ENCODE results near the gene TRIM9.

TRIM9 gene

GRCh38 chr14:51028361-51028760 is 66.5 kb downstream of the TRIM9 start:
- no peak overlapping the region for H3K4me3 ChIP-seq (ENCODE audit: low read length)

GRCh38 chr14:51024377-51024776 is 70.5 kb downstream of the TRIM9 start:
- TF ChIP-seq CTCF (IDR thresholded peaks at IDR 0.05; ENCODE audit: insufficient read depth, low read depth, low read length, missing control alignments): no peak
- DNase-seq (ENCODE audit: low read depth): no peak
- no peak overlapping the region for H3K4me3 ChIP-seq (ENCODE audit: low read length)

More at GRCh38 chr14:51028361-51028760, 66.5 kb downstream of the TRIM9 start:
- DNase-seq (ENCODE audit: low read depth): no peak
- no peak for TF ChIP-seq CTCF (IDR thresholded peaks at IDR 0.05; ENCODE audit: insufficient read depth, low read depth, low read length, missing control alignments)

GRCh38 chr14:51023964-51024363 is 70.9 kb downstream of the TRIM9 start:
- no peak for DNase-seq (ENCODE audit: low read depth)
- no peak for TF ChIP-seq CTCF (IDR thresholded peaks at IDR 0.05; ENCODE audit: insufficient read depth, low read depth, low read length, missing control alignments)
- H3K4me3 ChIP-seq (ENCODE audit: low read length): no peak overlapping the region

- H3K4me3 ChIP-seq (ENCODE audit: low read length): no peak overlapping the region
- no peak for DNase-seq (ENCODE audit: low read depth)
- TF ChIP-seq CTCF (IDR thresholded peaks at IDR 0.05; ENCODE audit: insufficient read depth, low read depth, low read length, missing control alignments): no peak
Observed at GRCh38 chr14:51022769-51023168, 72.1 kb downstream of the TRIM9 start.

- no peak for DNase-seq (ENCODE audit: low read depth)
- H3K4me3 ChIP-seq (ENCODE audit: low read length): no peak overlapping the region
- no peak for TF ChIP-seq CTCF (IDR thresholded peaks at IDR 0.05; ENCODE audit: insufficient read depth, low read depth, low read length, missing control alignments)
Observed at GRCh38 chr14:51020024-51020710, 74.7 kb downstream of the TRIM9 start.

- no peak for DNase-seq (ENCODE audit: low read depth)
- TF ChIP-seq CTCF (IDR thresholded peaks at IDR 0.05; ENCODE audit: insufficient read depth, low read depth, low read length, missing control alignments): no peak
Observed at GRCh38 chr14:51019089-51019488, 75.8 kb downstream of the TRIM9 start.

GRCh38 chr14:51018521-51018920 is 76.4 kb downstream of the TRIM9 start:
- no peak for DNase-seq (ENCODE audit: low read depth)
- TF ChIP-seq CTCF (IDR thresholded peaks at IDR 0.05; ENCODE audit: insufficient read depth, low read depth, low read length, missing control alignments): no peak
- H3K4me3 ChIP-seq (ENCODE audit: low read length): no peak overlapping the region

More at GRCh38 chr14:51019089-51019488, 75.8 kb downstream of the TRIM9 start:
- no peak overlapping the region for H3K4me3 ChIP-seq (ENCODE audit: low read length)
